GM19351 (cell line): ENCODE results near the gene OTOG.

ENCODE experiments used
- ATAC-seq: cut with Tn5 transposase; IDR thresholded peaks from one replicate; pipeline ENCODE4 v1.9.1; 2021; ENCODE audit warnings: mild to moderate bottlenecking, moderate library complexity; ENCODE audit not compliant: unreplicated experiment

OTOG gene

GRCh38 chr11:17560281-17561110, 13.4 kb downstream of the OTOG start:
- no peak for ATAC-seq

GRCh38 chr11:17561111-17561415, 14.0 kb downstream of the OTOG start:
- no peak for ATAC-seq

- no peak for ATAC-seq
These were observed 14.5 kb downstream of the OTOG start for GRCh38 chr11:17561526-17561925.

- no peak for ATAC-seq
These were observed 16.2 kb downstream of the OTOG start for GRCh38 chr11:17563231-17563646.

GRCh38 chr11:17563961-17564686, 17.1 kb downstream of the OTOG start:
- no peak for ATAC-seq

- no peak for ATAC-seq
These were observed 17.6 kb downstream of the OTOG start for GRCh38 chr11:17564687-17565042.

- no peak for ATAC-seq
These were observed 21.9 kb downstream of the OTOG start for GRCh38 chr11:17568944-17569343.

GRCh38 chr11:17570034-17570433, 23.0 kb downstream of the OTOG start:
- ATAC-seq = no peak

- ATAC-seq = no peak
These were observed 24.6 kb downstream of the OTOG start for GRCh38 chr11:17571431-17572358.

- peak; percentile 50 for ATAC-seq
These were observed 25.3 kb downstream of the OTOG start for GRCh38 chr11:17572359-17572690.

- ATAC-seq = no peak
These were observed 25.9 kb downstream of the OTOG start for GRCh38 chr11:17572791-17573460.

- no peak for ATAC-seq
These were observed 26.5 kb downstream of the OTOG start for GRCh38 chr11:17573526-17573925.

GRCh38 chr11:17574141-17575091, 27.4 kb downstream of the OTOG start:
- no peak for ATAC-seq

- ATAC-seq = no peak
These were observed 28.7 kb downstream of the OTOG start for GRCh38 chr11:17575431-17576425.

- no peak for ATAC-seq
These were observed 31.2 kb downstream of the OTOG start for GRCh38 chr11:17578296-17578695.

GRCh38 chr11:17578958-17579357, 31.9 kb downstream of the OTOG start:
- ATAC-seq = no peak

GRCh38 chr11:17579451-17579850, 32.4 kb downstream of the OTOG start:
- ATAC-seq = no peak

- no peak for ATAC-seq
These were observed 33.2 kb downstream of the OTOG start for GRCh38 chr11:17580271-17580670.
